Loucy (cell line): Measurements from ENCODE around the gene PAXX.

Experiments
- CTCF ChIP-seq: fragments of 200-600 bp; sonication (generic); conservative IDR thresholded peaks from 2 replicates; pipeline ENCODE4 v1.5.1; 2014; ENCODE audit warnings: mild to moderate bottlenecking, antibody characterized with exemption, low read length
- EZH2phosphoT487 ChIP-seq: fragments of 200-600 bp; IDR thresholded peaks from 2 replicates; pipeline ENCODE4 v1.6.1; 2018; ENCODE audit warnings: antibody characterized with exemption, mild to moderate bottlenecking, moderate library complexity, borderline replicate concordance

DNA sequence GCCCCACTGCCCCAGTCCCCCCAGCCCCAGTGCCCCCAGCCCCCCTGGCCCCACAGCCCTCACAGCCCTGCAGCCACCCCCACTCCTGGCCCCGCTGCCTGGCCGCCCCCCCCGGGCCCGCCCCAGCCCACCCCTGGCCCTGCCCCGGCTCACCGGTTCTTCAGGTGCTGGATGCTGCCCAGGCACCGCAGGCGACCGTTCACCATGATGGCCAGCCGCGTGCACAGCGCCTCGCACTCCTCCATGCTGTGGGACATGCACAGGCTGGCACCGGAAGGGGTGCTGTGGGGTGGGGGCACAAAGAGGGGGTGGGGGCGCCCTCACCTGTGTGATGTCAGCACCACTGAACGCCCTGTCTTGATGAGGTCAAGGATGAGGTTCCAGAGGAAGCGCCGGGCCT, 17.0 kb downstream of the PAXX start:
- TF ChIP-seq CTCF = no peak
- no peak for TF ChIP-seq EZH2phosphoT487
